H1 (cell line): ENCODE results near the gene RCOR2. TPM values are rescaled to one million over a fixed set of nuclear protein-coding genes. Genes with fewer than 3 reads are reported as not detected.

Experiments used
- JUN ChIP-seq: IDR thresholded peaks from 2 replicates; pipeline ENCODE4 v1.6.1; 2011; ENCODE audit warnings: low read depth, mild to moderate bottlenecking, improper control_type of control experiment, low read length
- KDM4A ChIP-seq: IDR thresholded peaks from one replicate; pipeline ENCODE4 v1.7.1; 2012; ENCODE audit warnings: low read depth, mild to moderate bottlenecking, moderate library complexity, low read length, inconsistent platforms; ENCODE audit not compliant: severe bottlenecking
- PHF8 ChIP-seq: fragments of 200-600 bp; sonication (generic); conservative IDR thresholded peaks from 2 replicates; pipeline ENCODE4 v1.7.1; 2012; ENCODE audit warnings: low read depth, mild to moderate bottlenecking, inconsistent platforms, low read length, moderate library complexity
- RAD21 ChIP-seq, 2 experiments: IDR thresholded peaks in 1 of 2; conservative IDR thresholded peaks in 1 of 2; 2 replicates each; pipeline ENCODE4 v1.6.1; 2011; ENCODE audit warnings: low read depth in 2 of 2, low read length in 2 of 2, improper control_type of control experiment in 1 of 2, inconsistent platforms in 1 of 2, mild to moderate bottlenecking in 1 of 2, moderate library complexity in 1 of 2
- TCF12 ChIP-seq: IDR thresholded peaks from 2 replicates; pipeline ENCODE4 v1.6.1; 2011; ENCODE audit warnings: low read depth, mild to moderate bottlenecking, low read length
- polyA plus RNA-seq, 7 experiments: library from polyadenylated mRNA; depleted of rRNA in 3 of 7; stranded (reverse) in 5 of 7; unstranded in 2 of 7; fragments of >200 nt in 5 of 7; fragments of 200-250 nt in 2 of 7; gene quantifications; 1 replicate in 5 of 7; 2 replicates in 1 of 7; 4 replicates in 1 of 7; pipeline versions ENCODE4 v1.2.1 to v1.2.3, GENCODE V29; 2011 to 2013; ENCODE audit warnings: missing spikeins in 2 of 7, mixed read lengths in 2 of 7
- total RNA-seq: library from RNA; stranded (reverse); fragmentation: NEBNext Ultra II Directional; extraction: Animal tissue kit (Norgen Biotek cat#: 25700); gene quantifications from 2 replicates; pipeline ENCODE4 v1.2.1, GENCODE V29; 2021

The RCOR2 gene
- total and polyA plus RNA-seq, 2 of the 8 experiments (the other 6 are each of a cell fraction or from before 2014, with no cell fraction given), result 54.6 to 78.0 TPM

DNA sequence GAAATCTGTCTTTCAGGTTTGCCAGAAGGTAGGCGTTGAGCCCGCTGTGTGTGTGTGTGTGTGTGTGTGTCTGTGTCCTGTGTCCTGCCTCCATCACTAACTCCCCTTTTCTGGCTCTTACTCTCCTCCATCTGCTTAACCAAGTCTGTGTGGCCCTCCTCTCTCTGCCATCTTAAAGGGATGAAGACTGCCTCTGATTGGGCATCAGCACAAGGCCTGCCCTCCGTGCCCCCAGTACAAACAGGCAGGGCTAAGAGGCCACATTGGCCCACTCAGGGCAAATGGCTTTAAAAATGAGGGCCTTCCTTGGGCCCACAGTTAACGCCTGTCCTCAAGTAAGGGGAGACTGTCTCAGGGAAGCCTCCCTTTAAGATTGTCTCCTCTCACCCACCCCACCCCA is 10.9 kb downstream of the RCOR2 start (continued):
- no peak for TF ChIP-seq KDM4A
- TF ChIP-seq RAD21 (IDR thresholded peaks at IDR 0.05 in 1 of 2, conservative IDR thresholded peaks at IDR 0.05 in 1 of 2; ENCODE audit: low read depth in 2 of 2, low read length in 2 of 2), result no peak
- no peak for TF ChIP-seq JUN
- TF ChIP-seq PHF8, result no peak
- TF ChIP-seq TCF12, result no peak
